ENCODE results near the gene RPL22L1.
"Not testable (repeated sequence)": the region's sequence is repeated elsewhere in the genome, so short reads cannot be mapped to it uniquely, and the experiment has no call there.

The RPL22L1 gene

GRCh38 chr3:170836491-170836890 is 33.5 kb downstream of the RPL22L1 start:
- in situ Hi-C loops (cut with MboI; ENCODE audit: low sequenced_read_pairs) = no loop called here

DNA sequence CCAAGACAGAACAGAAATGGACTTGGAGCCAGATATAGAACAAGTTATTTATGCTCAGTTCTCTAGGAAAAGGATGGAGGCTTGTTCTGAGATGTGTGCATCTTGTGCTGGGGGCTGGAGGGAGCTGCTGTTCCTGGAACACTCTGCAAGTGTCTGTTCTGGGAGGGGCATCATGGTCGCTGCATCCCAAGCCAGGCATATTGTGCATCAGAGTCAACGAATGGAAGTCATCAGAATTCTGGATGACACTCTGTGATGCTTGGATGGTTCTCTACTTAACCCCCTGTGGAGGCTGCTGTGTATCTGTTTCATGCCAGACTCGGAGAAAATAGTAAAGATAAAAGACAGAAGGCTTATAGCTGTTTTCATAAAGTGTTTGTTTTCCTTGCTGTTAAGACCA is 34.7 kb downstream of the RPL22L1 start:
- in situ Hi-C loops (cut with MboI; ENCODE audit: low sequenced_read_pairs) = no loop called here

GRCh38 chr3:170830580-170830979 is 39.4 kb downstream of the RPL22L1 start:
- in situ Hi-C loops (cut with MboI; ENCODE audit: low sequenced_read_pairs) = no loop called here

- in situ Hi-C loops (cut with MboI; ENCODE audit: low sequenced_read_pairs) = no loop called here
These were observed 40.3 kb downstream of the RPL22L1 start for GRCh38 chr3:170829546-170830272.

DNA sequence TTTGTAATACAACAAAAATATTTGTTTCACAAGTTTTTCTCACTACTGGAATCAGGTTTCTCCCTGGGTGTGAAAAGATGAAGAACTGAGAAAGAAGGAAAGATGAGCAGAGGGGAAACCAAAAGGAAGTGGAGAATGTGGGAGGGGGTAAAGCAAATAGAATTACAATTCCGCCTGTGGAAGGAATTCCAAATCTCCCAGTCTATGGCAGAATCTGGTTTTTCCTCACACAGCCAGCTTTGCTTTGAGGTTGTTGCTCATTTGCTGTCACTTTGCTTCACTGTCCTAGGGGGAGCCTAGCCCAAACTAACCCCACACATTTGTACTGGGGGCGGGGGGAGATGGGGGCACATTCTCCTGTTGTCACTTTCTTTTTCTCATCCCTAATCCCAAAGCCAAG is 43.9 kb downstream of the RPL22L1 start:
- in situ Hi-C loops (cut with MboI; ENCODE audit: low sequenced_read_pairs) = no loop called here

DNA sequence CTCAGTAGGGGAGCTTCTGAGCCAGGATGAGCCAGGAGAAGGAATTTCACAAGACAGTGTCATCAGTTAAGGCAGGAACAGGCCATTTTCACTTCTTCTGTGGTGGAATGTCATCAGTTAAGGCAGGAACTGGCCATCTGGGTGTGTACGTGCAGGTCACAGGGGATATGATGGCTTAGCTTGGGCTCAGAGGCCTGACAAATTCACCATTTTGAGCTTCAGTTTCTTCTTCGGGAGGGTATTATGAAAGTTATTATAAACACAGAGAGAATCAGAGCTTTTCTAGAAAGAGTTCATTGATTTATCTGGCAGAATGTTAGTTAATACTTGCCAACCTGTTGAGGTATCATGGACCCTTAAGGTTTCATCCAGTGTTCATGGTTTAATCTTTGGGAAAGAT is 46.4 kb downstream of the RPL22L1 start:
- in situ Hi-C loops (cut with MboI; ENCODE audit: low sequenced_read_pairs) = not testable (repeated sequence)

DNA sequence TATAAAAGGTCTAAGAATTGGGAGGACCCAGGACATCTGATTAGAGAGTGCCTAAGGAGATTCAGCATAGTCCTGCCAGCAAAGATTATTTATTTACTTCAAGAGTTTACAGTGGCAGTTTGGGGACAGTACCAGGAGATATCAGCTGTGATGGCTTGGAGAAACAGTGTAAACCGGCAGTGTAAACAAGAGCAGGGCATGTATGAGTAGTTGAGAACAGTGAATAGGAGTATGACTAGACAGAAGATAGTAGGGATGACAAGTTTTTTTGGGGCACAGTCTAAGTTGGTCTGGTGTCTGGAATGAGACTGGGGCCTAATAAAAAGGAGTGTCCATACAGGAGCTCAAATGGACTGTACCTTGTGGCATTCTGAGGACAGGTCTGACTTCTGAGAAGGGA is 51.7 kb downstream of the RPL22L1 start:
- in situ Hi-C loops (cut with MboI; ENCODE audit: low sequenced_read_pairs) = not testable (repeated sequence)

GRCh38 chr3:170817471-170817870 is 52.5 kb downstream of the RPL22L1 start:
- in situ Hi-C loops (cut with MboI; ENCODE audit: low sequenced_read_pairs) = not testable (repeated sequence)

DNA sequence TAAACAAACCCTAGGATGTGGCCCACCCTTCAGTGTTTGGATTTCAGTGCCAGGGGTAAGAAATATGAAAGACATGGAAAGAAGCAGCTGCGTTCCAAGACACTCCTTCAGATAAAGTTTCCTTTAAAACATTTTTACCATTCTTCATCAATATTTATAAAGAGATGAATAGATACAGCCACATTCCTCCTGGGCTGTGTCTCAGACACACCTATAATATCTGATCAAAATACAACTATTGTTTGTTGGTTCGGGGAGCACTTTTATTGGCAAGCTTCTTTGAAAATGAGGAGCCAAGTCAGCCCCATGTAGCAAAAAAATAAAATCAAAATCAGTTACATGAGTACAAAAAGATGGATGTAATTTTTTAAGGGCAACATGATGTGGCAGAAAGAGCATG is 53.2 kb downstream of the RPL22L1 start:
- in situ Hi-C loops (cut with MboI; ENCODE audit: low sequenced_read_pairs) = no loop called here

DNA sequence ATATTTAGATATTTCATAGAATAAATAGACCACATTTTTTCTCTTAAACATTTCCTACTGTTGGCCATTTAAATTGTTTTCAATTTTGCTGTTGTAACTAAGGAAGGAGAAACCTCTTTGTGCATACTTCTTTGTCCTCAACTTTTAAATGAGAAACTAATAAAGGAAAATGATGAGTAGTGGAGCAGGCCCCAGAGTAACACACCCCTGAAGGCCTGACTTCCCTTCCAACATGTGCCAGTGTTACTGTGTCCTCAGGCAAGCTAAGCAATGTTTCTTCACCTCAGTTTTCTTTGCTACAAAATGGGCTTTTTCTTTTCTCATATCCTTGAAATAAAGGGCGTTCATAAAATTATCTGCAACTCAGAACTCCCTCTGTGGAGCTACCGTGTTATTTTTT is 53.7 kb downstream of the RPL22L1 start:
- in situ Hi-C loops (cut with MboI; ENCODE audit: low sequenced_read_pairs) = no loop called here

GRCh38 chr3:170815936-170816335 is 54.1 kb downstream of the RPL22L1 start:
- in situ Hi-C loops (cut with MboI; ENCODE audit: low sequenced_read_pairs) = no loop called here

GRCh38 chr3:170815340-170815739 is 54.7 kb downstream of the RPL22L1 start:
- in situ Hi-C loops (cut with MboI; ENCODE audit: low sequenced_read_pairs) = no loop called here
